CD4-positive, alpha-beta memory T cell (primary cell): ENCODE results near the gene NAALADL2. TPM values are rescaled to one million over a fixed set of nuclear protein-coding genes. Genes with fewer than 3 reads are reported as not detected.

ENCODE experiments used
- CTCF ChIA-PET: fragments of 350-600 bp; sonication (Branson Sonifier 250); formaldehyde crosslinking; loops from one replicate; lab custom pipeline; 2021; ENCODE audit warnings: inconsistent platforms; ENCODE audit not compliant: partially characterized antibody; lab: Charles Lee
- POLR2A ChIA-PET: fragments of 350-600 bp; sonication (Branson Sonifier 250); formaldehyde crosslinking; loops from one replicate; lab custom pipeline; 2021; ENCODE audit not compliant: partially characterized antibody; lab: Charles Lee
- DNase-seq, 5 donors: peaks; one replicate each; pipeline versions ENCODE4 v3.0.0 to v3.0.0-alpha.2; 2020 to 2022; ENCODE audit warnings: mixed read lengths in 1 of 5
- H3K27ac ChIP-seq: one replicate; pipeline ENCODE4 v1.7.0; 2013; ENCODE audit warnings: low read depth, low read length
- H3K27me3 ChIP-seq: 2 replicates; pipeline ENCODE4 v1.7.0; 2013; ENCODE audit warnings: mild to moderate bottlenecking, low read length, moderate library complexity; ENCODE audit not compliant: insufficient read depth
- H3K36me3 ChIP-seq: 2 replicates; pipeline ENCODE4 v1.7.0; 2013; ENCODE audit warnings: mild to moderate bottlenecking, low read length, moderate library complexity; ENCODE audit not compliant: insufficient read depth
- H3K4me1 ChIP-seq: 2 replicates; pipeline ENCODE4 v1.7.0; 2013; ENCODE audit warnings: mild to moderate bottlenecking, low read length, moderate library complexity; ENCODE audit not compliant: insufficient read depth
- H3K4me3 ChIP-seq, 2 donors: one replicate each; pipeline ENCODE4 v1.7.0; 2013; ENCODE audit warnings: low read length in 2 of 2, mild to moderate bottlenecking in 1 of 2
- H3K9me3 ChIP-seq, 2 donors: one replicate each; pipeline ENCODE4 v1.7.0; 2013; ENCODE audit warnings: low read length in 2 of 2, control low read depth in 1 of 2; ENCODE audit not compliant: control insufficient read depth in 1 of 2
- H3K27ac Mint-ChIP-seq, 7 donors: one replicate each; pipeline ENCODE4 v1.8.0; 2020 to 2021; ENCODE audit warnings: mixed read lengths in 7 of 7, mild to moderate bottlenecking in 6 of 7, inconsistent platforms in 3 of 7, moderate library complexity in 3 of 7
- H3K27me3 Mint-ChIP-seq, 2 donors: one replicate each; pipeline ENCODE4 v1.8.0; 2020 to 2021; ENCODE audit warnings: mixed read lengths in 2 of 2
- H3K36me3 Mint-ChIP-seq, 2 donors: one replicate each; pipeline ENCODE4 v1.8.0; 2020 to 2021; ENCODE audit warnings: mixed read lengths in 2 of 2, inconsistent platforms in 1 of 2, mild to moderate bottlenecking in 1 of 2
- H3K4me1 Mint-ChIP-seq, 4 donors: one replicate each; pipeline ENCODE4 v1.8.0; 2020 to 2021; ENCODE audit warnings: mixed read lengths in 4 of 4, mild to moderate bottlenecking in 1 of 4
- H3K4me3 Mint-ChIP-seq, 8 donors: one replicate each; pipeline ENCODE4 v1.8.0; 2020 to 2021; ENCODE audit warnings: mixed read lengths in 8 of 8, mild to moderate bottlenecking in 7 of 8, moderate library complexity in 6 of 8, inconsistent platforms in 3 of 8
- H3K9me3 Mint-ChIP-seq, 8 donors: one replicate each; pipeline ENCODE4 v1.8.0; 2020 to 2021; ENCODE audit warnings: mixed read lengths in 8 of 8, mild to moderate bottlenecking in 5 of 8, inconsistent platforms in 3 of 8, moderate library complexity in 1 of 8
- intact Hi-C: fragments of 100-400 bp; cut with micrococcal nuclease; formaldehyde crosslinking; loops from one replicate; pipeline ENCODE4 v1.15.1; 2023
- polyA plus RNA-seq, 2 donors: library from polyadenylated mRNA; unstranded; fragments of 300-500 nt; fragmentation: Illumina TruSeq; gene quantifications; one replicate each; pipeline ENCODE4 v1.2.3, GENCODE V29; 2021
- total RNA-seq, 2 experiments: library from RNA; stranded (reverse); gene quantifications; one replicate each; pipeline ENCODE4 v1.2.3, GENCODE V29; 2021

NAALADL2 gene
- total and polyA plus RNA-seq, 4 experiments from 2014 or later = not detected

DNA sequence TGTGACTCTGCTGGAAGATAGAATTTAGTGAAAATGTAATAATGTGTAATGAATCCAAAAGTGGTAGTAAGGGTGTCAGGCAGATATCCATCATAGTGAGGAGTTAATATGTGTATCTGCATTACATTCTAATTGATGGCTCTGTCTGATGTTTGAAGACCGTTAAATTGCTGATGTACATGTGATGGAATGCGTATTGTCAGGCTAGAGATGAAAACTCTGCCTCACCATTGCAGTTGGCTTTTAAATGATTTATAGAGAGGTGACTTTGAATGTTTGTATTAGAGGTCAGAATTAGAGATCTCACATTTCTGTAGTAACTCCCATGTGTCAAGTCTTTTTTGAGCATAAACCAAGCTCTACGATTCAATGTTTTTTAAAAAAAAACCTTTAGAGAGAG, 234.6 kb downstream of the NAALADL2 start:
- no peaks in the 10 kb centered on the region for H3K9me3 Mint-ChIP-seq
- no peaks in the 10 kb centered on the region for H3K36me3 Mint-ChIP-seq
- no peaks in the 10 kb centered on the region for H3K27me3 Mint-ChIP-seq
- H3K27ac ChIP-seq = no peak overlapping the region
- no peak overlapping the region for H3K4me3 ChIP-seq
- no peak overlapping the region for H3K27ac Mint-ChIP-seq
- H3K27me3 ChIP-seq = no peaks in the 10 kb centered on the region
- intact Hi-C loops = no loop called here
- no peak overlapping the region for H3K4me3 Mint-ChIP-seq
- no peaks in the 10 kb centered on the region for H3K4me1 ChIP-seq
- H3K4me1 Mint-ChIP-seq = no peaks in the 10 kb centered on the region
- no peaks in the 10 kb centered on the region for H3K36me3 ChIP-seq
- no peak for DNase-seq
- POLR2A ChIA-PET = no interaction called here
- H3K9me3 ChIP-seq = no peaks in the 10 kb centered on the region
- CTCF ChIA-PET = no interaction called here

DNA sequence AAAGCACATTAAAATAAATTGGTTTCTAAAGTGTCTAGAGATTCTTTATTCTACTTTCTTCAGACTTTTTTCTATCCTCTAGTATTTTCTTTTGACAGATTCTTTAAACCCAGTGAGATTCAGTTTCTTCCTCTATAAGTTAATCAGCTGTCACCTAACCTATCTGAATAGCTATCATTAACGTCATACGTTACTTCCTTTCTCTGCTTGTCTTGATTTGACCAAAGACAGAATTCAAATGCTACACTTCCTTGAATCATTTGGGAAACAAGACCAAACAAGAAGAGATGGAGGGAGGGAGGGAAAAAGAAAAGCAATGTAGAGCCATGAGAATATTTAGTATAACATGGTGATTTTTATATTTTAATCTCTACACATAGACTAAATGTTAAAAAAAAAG, 235.2 kb downstream of the NAALADL2 start:
- H3K36me3 Mint-ChIP-seq = no peaks in the 10 kb centered on the region
- no peaks in the 10 kb centered on the region for H3K9me3 Mint-ChIP-seq
- POLR2A ChIA-PET = no interaction called here
- H3K4me1 ChIP-seq = no peaks in the 10 kb centered on the region
- DNase-seq = no peak
- CTCF ChIA-PET = no interaction called here
- no peak overlapping the region for H3K4me3 ChIP-seq
- H3K9me3 ChIP-seq = no peaks in the 10 kb centered on the region
- H3K27ac Mint-ChIP-seq = no peak overlapping the region
- intact Hi-C loops = no loop called here
- H3K4me1 Mint-ChIP-seq = no peaks in the 10 kb centered on the region
- no peak overlapping the region for H3K27ac ChIP-seq
- no peak overlapping the region for H3K4me3 Mint-ChIP-seq
- H3K36me3 ChIP-seq = no peaks in the 10 kb centered on the region
- no peaks in the 10 kb centered on the region for H3K27me3 Mint-ChIP-seq
- no peaks in the 10 kb centered on the region for H3K27me3 ChIP-seq

DNA sequence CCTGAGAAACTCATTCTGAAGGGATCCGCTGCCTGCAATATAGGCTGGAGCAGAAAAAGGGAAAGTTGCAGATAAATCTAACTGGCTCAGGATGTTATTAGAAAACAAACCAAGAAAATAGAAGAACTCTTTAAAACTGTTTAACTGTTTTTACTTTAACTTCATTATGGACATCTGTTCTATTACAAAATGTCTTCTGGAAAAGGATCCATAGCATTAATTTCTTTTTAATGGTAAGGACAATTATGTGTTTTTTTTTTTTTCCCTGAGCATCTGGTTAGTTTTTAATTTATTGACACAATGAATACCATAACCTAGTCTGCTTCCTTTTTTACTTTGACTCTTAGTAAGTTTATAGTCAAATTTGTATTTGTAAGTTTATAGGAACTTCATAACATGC, 239.5 kb downstream of the NAALADL2 start:
- intact Hi-C loops = no loop called here
- Histone ChIP-seq H3K27me3 (no peaks in the 10 kb centered on the region), H3K27ac (no peak overlapping the region), H3K36me3 (no peaks in the 10 kb centered on the region), H3K9me3 (no peaks in the 10 kb centered on the region), H3K4me1 (no peaks in the 10 kb centered on the region), H3K4me3 (no peak overlapping the region)
- CTCF ChIA-PET = no interaction called here
- no peak for DNase-seq
- Mint-ChIP-seq H3K36me3 (no peaks in the 10 kb centered on the region), H3K27me3 (no peaks in the 10 kb centered on the region), H3K27ac (no peak overlapping the region), H3K4me1 (no peaks in the 10 kb centered on the region), H3K4me3 (no peak overlapping the region), H3K9me3 (peaks cover 0 to 2% (median 0%) of the 10 kb centered on the region in 8 donors)
- POLR2A ChIA-PET = no interaction called here

DNA sequence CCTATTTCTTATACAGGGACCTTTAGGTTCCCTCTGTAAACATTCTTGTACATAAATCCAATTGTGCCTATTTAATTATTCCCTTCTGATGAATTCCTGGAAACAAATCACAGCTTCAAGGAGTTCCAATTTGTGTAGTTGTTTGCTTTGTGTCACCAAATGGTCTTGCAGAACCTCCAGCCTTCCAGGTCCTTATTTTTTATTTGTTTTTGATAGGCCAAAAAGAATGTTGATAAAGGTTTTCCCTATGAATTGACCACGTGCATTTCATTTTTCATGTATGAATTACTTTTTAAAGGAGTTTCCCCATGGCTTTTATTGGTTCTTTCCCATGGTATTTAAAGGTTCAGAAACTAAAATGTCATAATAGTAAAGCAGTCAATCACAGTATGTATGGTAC, 243.0 kb downstream of the NAALADL2 start:
- Histone ChIP-seq H3K27me3 (no peaks in the 10 kb centered on the region), H3K36me3 (no peaks in the 10 kb centered on the region), H3K4me1 (no peaks in the 10 kb centered on the region), H3K4me3 (no peak overlapping the region), H3K27ac (no peak overlapping the region), H3K9me3 (no peaks in the 10 kb centered on the region)
- Mint-ChIP-seq H3K27ac (no peak overlapping the region), H3K27me3 (no peaks in the 10 kb centered on the region), H3K4me3 (no peak overlapping the region), H3K9me3 (peaks cover 0 to 7% (median under 1%) of the 10 kb centered on the region in 8 donors), H3K4me1 (no peaks in the 10 kb centered on the region), H3K36me3 (no peaks in the 10 kb centered on the region)
- no peak for DNase-seq
- intact Hi-C loops = no loop called here
- ChIA-PET CTCF (no interaction called here), POLR2A (no interaction called here)

DNA sequence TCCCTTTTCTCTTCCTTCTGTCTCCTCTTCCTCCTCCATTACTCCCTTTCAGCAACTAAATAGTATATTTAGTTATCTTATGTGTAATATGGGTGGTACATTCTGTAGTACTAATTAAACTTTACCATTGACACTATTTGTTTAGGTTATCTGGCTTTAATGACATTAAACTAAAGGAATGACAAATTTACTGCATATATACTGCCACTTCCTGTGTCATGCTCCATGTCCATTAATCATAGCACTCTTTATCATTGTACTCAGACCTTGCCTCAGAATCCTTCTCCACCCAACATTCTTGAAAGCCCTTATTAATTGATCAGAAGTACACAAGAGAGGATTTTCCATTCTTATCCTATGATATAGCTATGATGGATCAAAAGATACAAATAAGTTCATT, 244.2 kb downstream of the NAALADL2 start:
- H3K4me1 ChIP-seq = no peaks in the 10 kb centered on the region
- Mint-ChIP-seq H3K27me3 (no peaks in the 10 kb centered on the region), H3K4me1 (no peaks in the 10 kb centered on the region), H3K4me3 (no peak overlapping the region), H3K27ac (no peak overlapping the region), H3K36me3 (no peaks in the 10 kb centered on the region), H3K9me3 (peaks cover 0 to 7% (median under 1%) of the 10 kb centered on the region in 8 donors)
- no peak overlapping the region for H3K4me3 ChIP-seq
- H3K9me3 ChIP-seq = no peaks in the 10 kb centered on the region
- intact Hi-C loops = no loop called here
- no peak overlapping the region for H3K27ac ChIP-seq
- DNase-seq = no peak
- POLR2A ChIA-PET = no interaction called here
- H3K27me3 ChIP-seq = no peaks in the 10 kb centered on the region
- CTCF ChIA-PET = no interaction called here
- no peaks in the 10 kb centered on the region for H3K36me3 ChIP-seq

DNA sequence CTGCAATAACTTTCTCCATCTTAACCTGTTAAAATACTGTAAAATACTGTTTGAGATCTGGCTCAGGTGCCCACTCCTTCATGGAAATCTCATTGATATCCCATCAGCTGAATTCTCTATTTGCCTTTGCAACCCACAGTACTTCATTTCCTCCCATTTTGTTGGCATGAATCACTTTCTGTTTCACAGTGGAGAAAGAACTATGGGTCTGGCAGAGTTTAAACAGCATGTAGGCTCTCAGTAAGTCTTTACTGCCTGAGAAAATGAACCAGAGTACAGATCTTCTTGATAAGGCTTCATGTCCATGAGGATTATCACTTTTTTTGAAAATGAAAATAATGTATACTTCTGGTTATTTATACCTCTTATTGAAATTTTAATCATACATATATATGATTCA, 245.9 kb downstream of the NAALADL2 start:
- no peak overlapping the region for H3K27ac Mint-ChIP-seq
- Histone ChIP-seq H3K4me3 (no peak overlapping the region), H3K27me3 (no peaks in the 10 kb centered on the region), H3K36me3 (no peaks in the 10 kb centered on the region), H3K27ac (no peak overlapping the region), H3K4me1 (no peaks in the 10 kb centered on the region), H3K9me3 (no peaks in the 10 kb centered on the region)
- H3K4me3 Mint-ChIP-seq = no peak overlapping the region
- no peak for DNase-seq
- no peaks in the 10 kb centered on the region for H3K27me3 Mint-ChIP-seq
- CTCF ChIA-PET = no interaction called here
- peaks cover 0 to 7% (median under 1%) of the 10 kb centered on the region in 8 donors for H3K9me3 Mint-ChIP-seq
- POLR2A ChIA-PET = no interaction called here
- H3K4me1 Mint-ChIP-seq = no peaks in the 10 kb centered on the region
- H3K36me3 Mint-ChIP-seq = no peaks in the 10 kb centered on the region
- intact Hi-C loops = no loop called here

DNA sequence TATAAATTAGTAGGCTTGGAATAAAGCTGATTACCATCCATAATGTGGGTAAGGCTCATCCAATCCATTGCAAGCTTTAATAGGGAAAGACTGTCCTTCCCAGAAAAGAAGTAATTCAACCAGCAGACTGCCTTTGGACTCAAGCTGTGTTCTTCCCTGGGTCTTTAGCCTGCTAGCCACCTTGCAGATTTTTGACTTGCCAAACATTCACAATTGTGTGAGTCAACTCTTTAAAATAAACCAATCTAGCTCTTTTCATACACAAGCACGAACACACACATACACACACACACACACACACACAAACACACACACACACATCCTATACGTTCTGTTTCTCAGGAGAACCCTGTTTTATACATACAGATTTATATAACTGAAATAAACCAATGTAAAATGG, 248.1 kb downstream of the NAALADL2 start:
- DNase-seq = no peak

DNA sequence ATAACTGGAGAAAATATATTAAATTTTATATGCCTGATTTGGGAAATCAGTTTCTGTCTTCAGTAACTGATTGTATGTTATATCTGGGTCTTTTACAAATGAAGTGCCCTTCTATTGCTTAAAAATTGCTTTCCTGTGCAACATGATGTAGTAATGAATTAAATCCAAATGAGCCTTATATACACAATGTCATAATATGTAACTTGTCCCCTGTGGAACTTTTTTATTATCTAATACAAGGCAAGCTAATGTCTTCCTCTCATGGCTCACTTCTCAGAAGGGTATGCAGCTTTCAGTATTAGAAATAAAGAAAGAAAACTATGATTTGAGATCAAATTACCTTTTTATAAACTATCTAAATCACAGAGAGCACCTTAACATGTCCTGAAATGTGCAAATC, 248.9 kb downstream of the NAALADL2 start:
- H3K9me3 ChIP-seq = no peaks in the 10 kb centered on the region
- Mint-ChIP-seq H3K4me3 (no peak overlapping the region), H3K9me3 (peaks cover 0 to 10% (median 0%) of the 10 kb centered on the region in 8 donors), H3K36me3 (no peaks in the 10 kb centered on the region), H3K27me3 (no peaks in the 10 kb centered on the region), H3K4me1 (no peaks in the 10 kb centered on the region), H3K27ac (no peak overlapping the region)
- intact Hi-C loops = no loop called here
- no peak for DNase-seq
- H3K27ac ChIP-seq = no peak overlapping the region
- no peaks in the 10 kb centered on the region for H3K4me1 ChIP-seq
- H3K4me3 ChIP-seq = no peak overlapping the region
- POLR2A ChIA-PET = no interaction called here
- no peaks in the 10 kb centered on the region for H3K36me3 ChIP-seq
- H3K27me3 ChIP-seq = no peaks in the 10 kb centered on the region
- CTCF ChIA-PET = no interaction called here

More for the DNA sequence above, 248.1 kb downstream of the NAALADL2 start:
- Histone ChIP-seq H3K27ac (no peak overlapping the region), H3K4me3 (no peak overlapping the region), H3K4me1 (no peaks in the 10 kb centered on the region), H3K27me3 (no peaks in the 10 kb centered on the region), H3K9me3 (no peaks in the 10 kb centered on the region), H3K36me3 (no peaks in the 10 kb centered on the region)
- intact Hi-C loops = no loop called here
- Mint-ChIP-seq H3K36me3 (no peaks in the 10 kb centered on the region), H3K27ac (no peak overlapping the region), H3K27me3 (no peaks in the 10 kb centered on the region), H3K4me3 (no peak overlapping the region), H3K4me1 (no peaks in the 10 kb centered on the region), H3K9me3 (peaks cover 0 to 10% (median 0%) of the 10 kb centered on the region in 8 donors)
- ChIA-PET POLR2A (no interaction called here), CTCF (no interaction called here)
